ENCODE measurements around the gene PAFAH1B2. TPM values are rescaled to one million over a fixed set of nuclear protein-coding genes. Genes with fewer than 3 reads are reported as not detected.
A peak's percentile ranks its signal among the peaks of the same experiment; 100 is the strongest.
"Not testable (repeated sequence)": the region's sequence is repeated elsewhere in the genome, so short reads cannot be mapped to it uniquely, and the experiment has no call there.

PAFAH1B2 gene
- total and polyA plus RNA-seq, 2 donors (not counting 3 experiments of a cell fraction or from before 2014, with no cell fraction given), result 34.2 to 128 TPM

- BruUV-seq (replicated peaks), result no TSS peak
- Histone ChIP-seq H3K79me2 (ENCODE audit: control insufficient read depth, insufficient read depth, low read length) (no peaks in the 10 kb centered on the region), H3K27me3 (ENCODE audit: control insufficient read depth in 2 of 2, insufficient read depth in 2 of 2, low read length in 2 of 2) (no peaks in the 10 kb centered on the region), H3K9me3 (replicated peaks; ENCODE audit: control insufficient read depth, insufficient read depth, low read length) (no peaks in the 10 kb centered on the region), H4K20me1 (replicated peaks; ENCODE audit: control insufficient read depth, extremely low read depth, insufficient read depth, low read length) (no peaks in the 10 kb centered on the region), H2AFZ (ENCODE audit: low read depth, low read length) (no peak overlapping the region), H3K27ac (ENCODE audit: insufficient read depth, low read depth, low read length) (no peak overlapping the region), H3K9ac (replicated peaks; ENCODE audit: extremely low read depth, insufficient read depth, low read length) (no peak overlapping the region), H3K9me1 (replicated peaks; ENCODE audit: control insufficient read depth, extremely low read depth, insufficient read depth, low read length) (no peaks in the 10 kb centered on the region), H3K4me3 (replicated peaks in 1 of 3; ENCODE audit: insufficient read depth in 1 of 3, low read depth in 1 of 3, low read length in 3 of 3) (no peak overlapping the region), H3K4me1 (ENCODE audit: control insufficient read depth, extremely low read depth, insufficient read depth, low read length) (no peaks in the 10 kb centered on the region), H3K36me3 (ENCODE audit: control insufficient read depth in 2 of 2, extremely low read depth in 1 of 2, insufficient read depth in 2 of 2, low read length in 2 of 2) (no peaks in the 10 kb centered on the region), H3K4me2 (ENCODE audit: insufficient read depth, low read length) (no peak overlapping the region)
- ChIA-PET CTCF (no interaction called here), POLR2A (no interaction called here)
- FAIRE-seq (no peak), DNase-seq (ENCODE audit: low read depth, low spot score) (no peak)
- TF ChIP-seq EZH2 (IDR thresholded peaks at IDR 0.05; ENCODE audit: borderline replicate concordance, low read depth, low read length, severe bottlenecking) (no peak), POLR2AphosphoS5 (IDR thresholded peaks at IDR 0.05; ENCODE audit: insufficient read depth, low read depth, low read length) (no peak), MYC (IDR thresholded peaks at IDR 0.05; ENCODE audit: low read depth, low read length) (no peak), CTCF (IDR thresholded peaks at IDR 0.05; ENCODE audit: extremely low read depth in 1 of 2, insufficient read depth in 1 of 2, low read depth in 1 of 2, low read length in 2 of 2) (no peak), GATA2 (IDR thresholded peaks at IDR 0.05; ENCODE audit: insufficient read depth, insufficient read length, low read depth, low read length) (no peak), JUN (IDR thresholded peaks at IDR 0.05; ENCODE audit: borderline replicate concordance, insufficient read depth, insufficient read length, low read depth) (no peak), POLR2A (IDR thresholded peaks at IDR 0.05; ENCODE audit: low read depth, low read length) (no peak)
- intact Hi-C loops (cut with micrococcal nuclease), result loop anchor here (5.0 kb wide), 1 partner anchor 73 kb away; no protein-coding TSS in a partner anchor
- dilution Hi-C loops (cut with MboI; ENCODE audit: extremely low pct_ligation_motif_present, low sequenced_read_pairs), result no loop called here
These were observed 9.7 kb upstream of the PAFAH1B2 start for GRCh38 chr11:117134431-117134830.

- H3K9ac ChIP-seq (replicated peaks; ENCODE audit: extremely low read depth, insufficient read depth, low read length); dilution Hi-C loops (cut with MboI; ENCODE audit: extremely low pct_ligation_motif_present, low sequenced_read_pairs); POLR2A ChIA-PET; H3K4me2 ChIP-seq (ENCODE audit: insufficient read depth, low read length); CTCF ChIA-PET; H3K27ac ChIP-seq (ENCODE audit: insufficient read depth, low read depth, low read length); H3K9me1 ChIP-seq (replicated peaks; ENCODE audit: control insufficient read depth, extremely low read depth, insufficient read depth, low read length); H4K20me1 ChIP-seq (replicated peaks; ENCODE audit: control insufficient read depth, extremely low read depth, insufficient read depth, low read length); H3K27me3 ChIP-seq (ENCODE audit: control insufficient read depth in 2 of 2, insufficient read depth in 2 of 2, low read length in 2 of 2); H3K79me2 ChIP-seq (ENCODE audit: control insufficient read depth, insufficient read depth, low read length); H2AFZ ChIP-seq (ENCODE audit: low read depth, low read length); H3K4me1 ChIP-seq (ENCODE audit: control insufficient read depth, extremely low read depth, insufficient read depth, low read length); BruUV-seq (replicated peaks); H3K36me3 ChIP-seq (ENCODE audit: control insufficient read depth in 2 of 2, extremely low read depth in 1 of 2, insufficient read depth in 2 of 2, low read length in 2 of 2); H3K9me3 ChIP-seq (replicated peaks; ENCODE audit: control insufficient read depth, insufficient read depth, low read length); H3K4me3 ChIP-seq (replicated peaks in 1 of 3; ENCODE audit: insufficient read depth in 1 of 3, low read depth in 1 of 3, low read length in 3 of 3); DNase-seq (ENCODE audit: low read depth, low spot score): not testable (repeated sequence)
- intact Hi-C loops (cut with micrococcal nuclease), result loop anchor here (5.0 kb wide), 1 partner anchor 72 kb away; no protein-coding TSS in a partner anchor
- peak; percentile 40 for FAIRE-seq
These were observed 9.1 kb upstream of the PAFAH1B2 start for GRCh38 chr11:117134979-117135378.

- H3K36me3 ChIP-seq (ENCODE audit: control insufficient read depth in 2 of 2, extremely low read depth in 1 of 2, insufficient read depth in 2 of 2, low read length in 2 of 2); DNase-seq (ENCODE audit: low read depth, low spot score); H3K9me1 ChIP-seq (replicated peaks; ENCODE audit: control insufficient read depth, extremely low read depth, insufficient read depth, low read length); dilution Hi-C loops (cut with MboI; ENCODE audit: extremely low pct_ligation_motif_present, low sequenced_read_pairs); H3K27me3 ChIP-seq (ENCODE audit: control insufficient read depth in 2 of 2, insufficient read depth in 2 of 2, low read length in 2 of 2); H4K20me1 ChIP-seq (replicated peaks; ENCODE audit: control insufficient read depth, extremely low read depth, insufficient read depth, low read length); H3K27ac ChIP-seq (ENCODE audit: insufficient read depth, low read depth, low read length); BruUV-seq (replicated peaks); H3K79me2 ChIP-seq (ENCODE audit: control insufficient read depth, insufficient read depth, low read length); H3K9me3 ChIP-seq (replicated peaks; ENCODE audit: control insufficient read depth, insufficient read depth, low read length); CTCF ChIA-PET; H3K4me1 ChIP-seq (ENCODE audit: control insufficient read depth, extremely low read depth, insufficient read depth, low read length); H2AFZ ChIP-seq (ENCODE audit: low read depth, low read length); H3K4me2 ChIP-seq (ENCODE audit: insufficient read depth, low read length); POLR2A ChIA-PET; intact Hi-C loops (cut with micrococcal nuclease); H3K4me3 ChIP-seq (replicated peaks in 1 of 3; ENCODE audit: insufficient read depth in 1 of 3, low read depth in 1 of 3, low read length in 3 of 3); H3K9ac ChIP-seq (replicated peaks; ENCODE audit: extremely low read depth, insufficient read depth, low read length): not testable (repeated sequence)
- peak; percentile 66 for FAIRE-seq
These were observed 6.6 kb upstream of the PAFAH1B2 start for GRCh38 chr11:117137223-117138086.

Data from endothelial cell of umbilical vein (primary cell).